ENCODE data around the gene DMRTA1.

GRCh38 chr9:22401671-22402070, 45.0 kb upstream of the DMRTA1 start:
- TF ChIP-seq, protein P1, sequence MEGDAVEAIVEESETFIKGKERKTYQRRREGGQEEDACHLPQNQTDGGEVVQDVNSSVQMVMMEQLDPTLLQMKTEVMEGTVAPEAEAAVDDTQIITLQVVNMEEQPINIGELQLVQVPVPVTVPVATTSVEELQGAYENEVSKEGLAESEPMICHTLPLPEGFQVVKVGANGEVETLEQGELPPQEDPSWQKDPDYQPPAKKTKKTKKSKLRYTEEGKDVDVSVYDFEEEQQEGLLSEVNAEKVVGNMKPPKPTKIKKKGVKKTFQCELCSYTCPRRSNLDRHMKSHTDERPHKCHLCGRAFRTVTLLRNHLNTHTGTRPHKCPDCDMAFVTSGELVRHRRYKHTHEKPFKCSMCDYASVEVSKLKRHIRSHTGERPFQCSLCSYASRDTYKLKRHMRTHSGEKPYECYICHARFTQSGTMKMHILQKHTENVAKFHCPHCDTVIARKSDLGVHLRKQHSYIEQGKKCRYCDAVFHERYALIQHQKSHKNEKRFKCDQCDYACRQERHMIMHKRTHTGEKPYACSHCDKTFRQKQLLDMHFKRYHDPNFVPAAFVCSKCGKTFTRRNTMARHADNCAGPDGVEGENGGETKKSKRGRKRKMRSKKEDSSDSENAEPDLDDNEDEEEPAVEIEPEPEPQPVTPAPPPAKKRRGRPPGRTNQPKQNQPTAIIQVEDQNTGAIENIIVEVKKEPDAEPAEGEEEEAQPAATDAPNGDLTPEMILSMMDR (IDR thresholded peaks at IDR 0.05) = no peak
- TF ChIP-seq POLR2A (IDR thresholded peaks at IDR 0.05) = no peak
